KMS-11 (cell line): Measurements from ENCODE around the gene PKN1.
A peak's percentile ranks its signal among the peaks of the same experiment; 100 is the strongest.

Source experiments
- H2AFZ ChIP-seq: fragments of 200-600 bp; sonication (generic); 2 replicates; pipeline ENCODE4 v1.6.1; 2016; ENCODE audit warnings: antibody characterized with exemption, mixed run types, low read depth
- H3K27ac ChIP-seq: fragments of 200-600 bp; sonication (generic); 2 replicates; pipeline ENCODE4 v1.6.1; 2016; ENCODE audit warnings: mild to moderate bottlenecking, mixed run types
- H3K27me3 ChIP-seq: fragments of 200-600 bp; sonication (generic); 2 replicates; pipeline ENCODE4 v1.6.1; 2017; ENCODE audit warnings: mild to moderate bottlenecking, low read depth, mixed run types, moderate library complexity; ENCODE audit not compliant: insufficient read depth
- H3K36me3 ChIP-seq: fragments of 200-600 bp; sonication (generic); 2 replicates; pipeline ENCODE4 v1.6.1; 2017; ENCODE audit warnings: mild to moderate bottlenecking, mixed run types; ENCODE audit not compliant: insufficient read depth
- H3K4me1 ChIP-seq: fragments of 200-600 bp; sonication (generic); 2 replicates; pipeline ENCODE4 v1.6.1; 2016; ENCODE audit warnings: mild to moderate bottlenecking, low read depth, mixed run types; ENCODE audit not compliant: poor library complexity, severe bottlenecking
- H3K4me2 ChIP-seq: fragments of 200-600 bp; sonication (generic); 2 replicates; pipeline ENCODE4 v1.7.0; 2016; ENCODE audit warnings: mild to moderate bottlenecking, mixed run types
- H3K4me3 ChIP-seq: fragments of 200-600 bp; sonication (generic); IDR thresholded peaks from 2 replicates; pipeline ENCODE4 v1.6.1; 2017; ENCODE audit warnings: low read depth, low read length, mixed read lengths; ENCODE audit not compliant: insufficient read depth
- H3K79me2 ChIP-seq: fragments of 200-600 bp; sonication (generic); 2 replicates; pipeline ENCODE4 v1.6.1; 2016; ENCODE audit warnings: low read depth, mixed run types; ENCODE audit not compliant: insufficient read depth
- H3K9ac ChIP-seq: fragments of 200-600 bp; sonication (generic); 2 replicates; pipeline ENCODE4 v1.6.1; 2016; ENCODE audit warnings: mild to moderate bottlenecking, mixed run types
- H4K20me1 ChIP-seq: fragments of 200-600 bp; sonication (generic); 2 replicates; pipeline ENCODE4 v1.6.1; 2016; ENCODE audit warnings: mild to moderate bottlenecking, mixed run types; ENCODE audit not compliant: insufficient read depth
- TF ChIP-seq, protein P1 (sequence below): fragments of 200-600 bp; sonication (generic); conservative IDR thresholded peaks from 2 replicates; pipeline ENCODE4 v1.6.1; 2017; ENCODE audit warnings: low read depth, mild to moderate bottlenecking, antibody characterized with exemption, low read length, moderate library complexity, mixed read lengths

The PKN1 gene

GRCh38 chr19:14432791-14433553, at the start of gene PKN1:
PKN1 (plus strand) TSS chr19:14433306; CDS start chr19:14433522, 216 bp downstream.
- no peak within 1 kb of the TSS for H3K4me3 ChIP-seq
- H3K4me1 ChIP-seq, result no peaks in the 10 kb centered on the region
- H3K27me3 ChIP-seq, result no peaks in the 10 kb centered on the region
- no peaks in the 10 kb centered on the region for H3K79me2 ChIP-seq
- no peak within 1 kb of the TSS for H3K27ac ChIP-seq
- H3K36me3 ChIP-seq, result no peaks in the 10 kb centered on the region
- peak within 1 kb of the TSS; percentile 81 for H2AFZ ChIP-seq
- H3K9ac ChIP-seq, result peak within 1 kb of the TSS; percentile 1; the same call in 1 of the 2 replicates
- peak within 1 kb of the TSS; percentile 52 for H3K4me2 ChIP-seq
- TF ChIP-seq, protein P1, sequence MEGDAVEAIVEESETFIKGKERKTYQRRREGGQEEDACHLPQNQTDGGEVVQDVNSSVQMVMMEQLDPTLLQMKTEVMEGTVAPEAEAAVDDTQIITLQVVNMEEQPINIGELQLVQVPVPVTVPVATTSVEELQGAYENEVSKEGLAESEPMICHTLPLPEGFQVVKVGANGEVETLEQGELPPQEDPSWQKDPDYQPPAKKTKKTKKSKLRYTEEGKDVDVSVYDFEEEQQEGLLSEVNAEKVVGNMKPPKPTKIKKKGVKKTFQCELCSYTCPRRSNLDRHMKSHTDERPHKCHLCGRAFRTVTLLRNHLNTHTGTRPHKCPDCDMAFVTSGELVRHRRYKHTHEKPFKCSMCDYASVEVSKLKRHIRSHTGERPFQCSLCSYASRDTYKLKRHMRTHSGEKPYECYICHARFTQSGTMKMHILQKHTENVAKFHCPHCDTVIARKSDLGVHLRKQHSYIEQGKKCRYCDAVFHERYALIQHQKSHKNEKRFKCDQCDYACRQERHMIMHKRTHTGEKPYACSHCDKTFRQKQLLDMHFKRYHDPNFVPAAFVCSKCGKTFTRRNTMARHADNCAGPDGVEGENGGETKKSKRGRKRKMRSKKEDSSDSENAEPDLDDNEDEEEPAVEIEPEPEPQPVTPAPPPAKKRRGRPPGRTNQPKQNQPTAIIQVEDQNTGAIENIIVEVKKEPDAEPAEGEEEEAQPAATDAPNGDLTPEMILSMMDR, result no peak
- no peaks in the 10 kb centered on the region for H4K20me1 ChIP-seq

DNA sequence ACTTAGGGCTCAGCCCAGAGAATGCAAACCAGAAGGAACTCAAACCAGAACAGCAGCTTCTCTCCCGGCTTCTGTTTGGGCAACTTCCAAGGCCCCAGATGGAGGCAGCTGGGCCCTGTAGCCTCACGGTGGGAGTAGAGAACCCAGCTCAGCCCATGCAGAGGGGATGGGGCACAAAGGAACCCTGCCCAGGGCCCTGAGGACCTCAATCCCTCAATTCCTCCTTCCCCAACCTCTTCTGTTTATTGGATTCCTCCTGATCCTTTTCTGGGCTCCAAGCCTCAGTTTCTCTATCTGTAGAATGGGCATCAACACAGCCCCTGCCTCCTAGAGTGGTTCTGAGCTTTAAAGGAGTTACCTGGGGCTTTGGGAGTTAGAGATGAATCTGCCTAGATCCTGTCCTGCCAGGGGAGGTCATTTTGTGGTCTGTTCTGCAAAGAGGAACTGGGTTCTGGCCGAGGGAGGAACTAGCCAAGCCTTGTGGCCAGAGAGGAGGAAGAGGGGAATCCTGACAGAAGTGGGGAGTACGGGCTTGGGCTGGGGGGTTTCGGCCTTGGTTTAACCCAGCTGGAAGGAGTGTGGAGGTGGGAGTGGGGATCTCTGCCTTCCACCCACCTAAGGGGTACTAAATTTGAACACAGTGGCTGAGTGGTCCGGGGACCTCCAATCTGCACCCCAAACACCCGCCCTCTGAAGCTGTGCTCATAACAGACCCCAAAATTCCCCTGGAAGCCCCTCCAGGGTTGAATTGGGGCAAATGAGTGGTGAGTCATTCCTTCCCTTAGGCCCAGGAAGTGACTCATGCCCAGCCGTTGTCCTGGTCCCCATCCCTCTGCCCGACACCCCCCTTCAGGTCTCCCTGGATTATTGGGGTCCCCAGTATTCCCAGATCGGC, 49.2 kb upstream of the PKN1 start:
- TF ChIP-seq, protein P1, result no peak
- no peak overlapping the region for H3K9ac ChIP-seq
- no peaks in the 10 kb centered on the region for H3K79me2 ChIP-seq

GRCh38 chr19:14385492-14385891, 47.6 kb upstream of the PKN1 start:
- TF ChIP-seq, protein P1, result no peak
- Histone ChIP-seq H3K4me1 (no peaks in the 10 kb centered on the region), H3K9ac (no peak overlapping the region)

More for the DNA sequence above, 49.2 kb upstream of the PKN1 start:
- no peaks in the 10 kb centered on the region for H3K4me1 ChIP-seq
- H4K20me1 ChIP-seq, result no peaks in the 10 kb centered on the region
- peaks cover 17% of the 10 kb centered on the region; the same call in 1 of the 2 replicates for H3K27me3 ChIP-seq
- no peak overlapping the region for H2AFZ ChIP-seq
- no peak overlapping the region for H3K4me3 ChIP-seq
- no peaks in the 10 kb centered on the region for H3K36me3 ChIP-seq
- no peak overlapping the region for H3K4me2 ChIP-seq
- H3K27ac ChIP-seq, result no peak overlapping the region

DNA sequence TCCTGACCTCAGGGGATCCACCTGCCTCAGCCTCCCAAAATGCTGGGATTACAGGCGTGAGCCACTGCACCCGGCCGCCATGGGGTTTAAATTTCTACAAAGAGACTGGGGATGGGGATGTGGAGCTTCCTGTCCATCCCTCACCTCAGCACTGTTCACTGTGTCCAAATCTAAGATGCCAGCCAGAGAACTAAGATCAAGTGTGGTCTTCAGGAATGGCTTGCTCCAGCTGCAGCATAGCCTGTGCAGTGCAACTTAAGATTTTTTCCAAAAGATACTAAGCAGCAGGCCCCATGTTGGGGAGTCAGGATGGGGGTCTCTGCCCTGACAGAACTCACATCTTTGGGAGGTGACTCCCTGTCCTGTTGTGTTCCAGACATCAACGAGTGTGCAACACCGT, 42.6 kb upstream of the PKN1 start:
- H3K4me2 ChIP-seq, result no peak overlapping the region
- H3K36me3 ChIP-seq, result no peaks in the 10 kb centered on the region
- no peaks in the 10 kb centered on the region; the same call in 1 of the 2 replicates for H3K27me3 ChIP-seq
- TF ChIP-seq, protein P1, result no peak
- no peaks in the 10 kb centered on the region for H4K20me1 ChIP-seq
- no peaks in the 10 kb centered on the region for H3K79me2 ChIP-seq
- no peak overlapping the region for H3K9ac ChIP-seq
- H3K4me1 ChIP-seq, result no peaks in the 10 kb centered on the region
- H3K4me3 ChIP-seq, result no peak overlapping the region
- H2AFZ ChIP-seq, result no peak overlapping the region
- no peak overlapping the region for H3K27ac ChIP-seq

More at GRCh38 chr19:14385492-14385891, 47.6 kb upstream of the PKN1 start:
- no peaks in the 10 kb centered on the region for H3K79me2 ChIP-seq
- no peak overlapping the region for H3K27ac ChIP-seq
- H3K4me2 ChIP-seq, result no peak overlapping the region
- H3K27me3 ChIP-seq, result peaks cover 17% of the 10 kb centered on the region; the same call in 1 of the 2 replicates
- no peaks in the 10 kb centered on the region for H3K36me3 ChIP-seq
- no peaks in the 10 kb centered on the region for H4K20me1 ChIP-seq
- H3K4me3 ChIP-seq, result no peak overlapping the region
- H2AFZ ChIP-seq, result no peak overlapping the region
